ENCODE data around the gene HS3ST4.
A peak's percentile ranks its signal among the peaks of the same experiment; 100 is the strongest.

HS3ST4 gene

DNA sequence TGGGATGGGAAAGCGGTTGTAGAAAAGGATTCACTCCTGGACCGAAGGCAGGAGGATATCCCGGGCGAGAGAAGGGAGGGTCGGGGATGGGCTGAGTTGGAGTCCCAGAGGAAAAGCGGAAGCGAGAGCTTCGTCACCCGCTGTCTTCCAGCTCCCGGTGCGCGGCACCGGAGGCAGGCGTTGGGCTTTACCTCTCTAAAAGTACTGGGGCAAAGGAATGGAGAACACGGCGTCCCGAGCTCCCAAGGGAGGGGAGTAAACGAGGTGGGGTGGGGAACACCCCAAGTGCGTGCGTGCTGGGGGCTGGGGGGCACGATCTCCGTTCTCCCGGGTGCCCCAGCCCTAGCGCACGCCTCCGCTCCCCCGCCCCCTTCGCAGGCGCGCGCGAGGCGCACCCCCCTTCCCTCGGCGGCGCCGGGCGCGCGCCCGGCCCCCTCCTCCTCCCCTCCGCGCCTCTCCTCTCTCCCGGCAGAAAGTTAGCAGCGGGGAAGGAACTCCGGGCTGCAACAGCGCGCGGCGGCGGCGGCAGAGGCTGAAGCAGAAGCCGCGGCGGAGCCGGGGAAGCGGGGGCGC, at the start of gene HS3ST4:
Gene HS3ST4 (plus strand): TSS at position 441 of the 573 bp plus-strand sequence.
- intact Hi-C loops (cut with DNase I; ENCODE audit: low total_unique reads): no loop called here
- no peaks in the 10 kb centered on the region for H3K9me3 ChIP-seq
- H3K36me3 ChIP-seq: no peaks in the 10 kb centered on the region
- peak within 1 kb of the TSS in 1 of 2 donors; percentile 33 for H3K4me3 ChIP-seq
- peaks cover 0 to 17% (median 10%) of the 10 kb centered on the region in 4 donors for H3K4me1 ChIP-seq
- H3K27me3 ChIP-seq: peaks cover 0 to 46% of the 10 kb centered on the region in 2 donors
- no peak for DNase-seq
- TF ChIP-seq, protein P1, sequence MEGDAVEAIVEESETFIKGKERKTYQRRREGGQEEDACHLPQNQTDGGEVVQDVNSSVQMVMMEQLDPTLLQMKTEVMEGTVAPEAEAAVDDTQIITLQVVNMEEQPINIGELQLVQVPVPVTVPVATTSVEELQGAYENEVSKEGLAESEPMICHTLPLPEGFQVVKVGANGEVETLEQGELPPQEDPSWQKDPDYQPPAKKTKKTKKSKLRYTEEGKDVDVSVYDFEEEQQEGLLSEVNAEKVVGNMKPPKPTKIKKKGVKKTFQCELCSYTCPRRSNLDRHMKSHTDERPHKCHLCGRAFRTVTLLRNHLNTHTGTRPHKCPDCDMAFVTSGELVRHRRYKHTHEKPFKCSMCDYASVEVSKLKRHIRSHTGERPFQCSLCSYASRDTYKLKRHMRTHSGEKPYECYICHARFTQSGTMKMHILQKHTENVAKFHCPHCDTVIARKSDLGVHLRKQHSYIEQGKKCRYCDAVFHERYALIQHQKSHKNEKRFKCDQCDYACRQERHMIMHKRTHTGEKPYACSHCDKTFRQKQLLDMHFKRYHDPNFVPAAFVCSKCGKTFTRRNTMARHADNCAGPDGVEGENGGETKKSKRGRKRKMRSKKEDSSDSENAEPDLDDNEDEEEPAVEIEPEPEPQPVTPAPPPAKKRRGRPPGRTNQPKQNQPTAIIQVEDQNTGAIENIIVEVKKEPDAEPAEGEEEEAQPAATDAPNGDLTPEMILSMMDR (IDR thresholded peaks at IDR 0.05): no peak
- no peak within 1 kb of the TSS for H3K27ac ChIP-seq

DNA sequence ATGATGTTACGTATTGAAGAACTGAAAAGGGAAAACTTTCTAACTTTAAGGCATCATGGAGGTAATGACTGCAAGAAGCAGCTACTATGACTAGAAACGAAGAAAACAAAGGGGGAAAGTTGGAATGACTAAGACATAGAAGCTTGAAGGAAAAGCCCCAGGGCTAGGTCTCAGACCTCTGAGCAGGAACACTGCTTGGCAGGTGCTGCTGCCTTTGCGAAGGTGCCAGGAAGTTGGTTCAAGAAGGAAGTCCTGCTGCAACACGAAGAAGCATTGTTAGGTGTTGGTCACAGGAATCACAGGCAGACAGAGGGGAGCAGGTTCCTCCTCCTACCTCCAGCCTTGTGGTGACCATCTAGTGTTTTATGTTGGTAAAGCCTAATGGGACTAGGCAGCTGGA, 48.1 kb upstream of the HS3ST4 start:
- intact Hi-C loops (cut with DNase I; ENCODE audit: low total_unique reads): no loop called here
- H3K27ac ChIP-seq: no peak overlapping the region

DNA sequence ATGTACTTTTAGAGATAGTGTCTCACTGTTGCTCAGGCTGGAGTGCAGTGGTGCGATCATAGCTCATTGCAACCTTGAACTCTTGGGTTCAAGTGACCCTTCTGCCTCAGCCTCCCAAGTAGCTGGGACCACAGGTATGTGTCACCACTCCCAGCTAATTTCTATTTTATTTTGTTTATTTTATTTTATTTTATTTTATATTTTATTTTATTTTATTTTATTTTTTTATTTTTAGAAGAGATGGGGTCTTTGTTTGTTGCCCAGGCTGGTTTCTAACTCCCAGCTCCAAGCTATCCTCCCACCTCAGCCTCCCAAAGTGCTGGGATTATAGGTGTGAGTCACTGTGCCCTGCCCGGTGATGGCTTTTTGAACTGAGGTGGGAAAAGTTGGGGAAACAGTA, 35.1 kb upstream of the HS3ST4 start:
- no peaks in the 10 kb centered on the region for H3K9me3 ChIP-seq
- intact Hi-C loops (cut with DNase I; ENCODE audit: low total_unique reads): no loop called here

More for the DNA sequence above, 48.1 kb upstream of the HS3ST4 start:
- Histone ChIP-seq H3K4me3 (no peak overlapping the region), H3K4me1 (no peaks in the 10 kb centered on the region), H3K27me3 (no peaks in the 10 kb centered on the region), H3K9me3 (no peaks in the 10 kb centered on the region), H3K36me3 (no peaks in the 10 kb centered on the region)
- TF ChIP-seq, protein P1 (IDR thresholded peaks at IDR 0.05): no peak
- DNase-seq: no peak

DNA sequence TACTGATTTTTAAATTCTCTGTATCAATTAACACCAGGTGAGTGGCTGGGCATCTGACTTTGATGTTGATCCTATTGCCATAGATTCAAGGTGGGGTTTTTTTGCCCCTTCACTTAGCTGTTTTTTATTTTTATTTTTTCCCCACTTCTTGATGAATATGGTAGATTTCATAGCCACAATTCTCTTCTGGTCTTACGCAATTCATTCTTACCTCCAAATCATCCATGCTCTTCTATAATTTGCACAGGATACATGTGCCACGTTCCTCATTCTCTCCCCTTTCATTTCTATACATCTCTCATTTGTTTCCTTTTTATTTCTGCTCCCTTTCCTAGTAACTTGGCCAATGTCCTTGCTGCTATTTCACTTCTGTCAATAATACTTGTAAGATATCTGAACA, 14.9 kb upstream of the HS3ST4 start:
- TF ChIP-seq, protein P1 (IDR thresholded peaks at IDR 0.05): no peak
- intact Hi-C loops (cut with DNase I; ENCODE audit: low total_unique reads): no loop called here
- no peak overlapping the region for H3K4me3 ChIP-seq

More for the DNA sequence above, 35.1 kb upstream of the HS3ST4 start:
- no peak overlapping the region for H3K27ac ChIP-seq
- no peaks in the 10 kb centered on the region for H3K4me1 ChIP-seq
- no peak overlapping the region for H3K4me3 ChIP-seq
- no peaks in the 10 kb centered on the region for H3K27me3 ChIP-seq
- no peaks in the 10 kb centered on the region for H3K36me3 ChIP-seq
- TF ChIP-seq, protein P1 (IDR thresholded peaks at IDR 0.05): no peak
- DNase-seq: no peak

DNA sequence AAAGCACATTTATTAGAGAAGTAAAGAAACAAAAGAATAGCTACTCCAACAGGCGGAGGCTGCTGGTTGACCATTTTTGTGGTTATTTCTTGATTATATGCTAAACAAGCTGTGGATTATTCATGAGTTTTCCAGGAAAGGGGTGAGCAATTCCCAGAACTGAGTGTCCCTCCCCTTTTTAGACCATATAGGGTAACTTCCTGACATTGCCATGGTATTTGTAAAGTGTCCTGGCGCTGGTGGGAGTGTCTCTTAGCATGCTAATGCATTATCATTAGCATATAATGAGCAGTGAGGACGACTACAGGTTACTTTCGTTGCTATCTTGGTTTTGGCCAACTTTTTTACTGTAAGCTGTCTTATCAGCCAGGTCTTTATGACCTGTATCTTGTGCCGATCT, 12.2 kb upstream of the HS3ST4 start:
- TF ChIP-seq, protein P1 (IDR thresholded peaks at IDR 0.05): no peak
- Histone ChIP-seq H3K9me3 (no peaks in the 10 kb centered on the region), H3K36me3 (no peaks in the 10 kb centered on the region), H3K4me1 (no peaks in the 10 kb centered on the region), H3K4me3 (no peak overlapping the region), H3K27me3 (no peaks in the 10 kb centered on the region), H3K27ac (no peak overlapping the region)
- DNase-seq: no peak
- intact Hi-C loops (cut with DNase I; ENCODE audit: low total_unique reads): no loop called here

More for the DNA sequence above, 14.9 kb upstream of the HS3ST4 start:
- Histone ChIP-seq H3K36me3 (no peaks in the 10 kb centered on the region), H3K27me3 (no peaks in the 10 kb centered on the region), H3K27ac (no peak overlapping the region), H3K9me3 (no peaks in the 10 kb centered on the region), H3K4me1 (no peaks in the 10 kb centered on the region)
- DNase-seq: no peak

Data from tibial artery (tissue), 4 donors.